Kidney (tissue), 14 donors: ENCODE data around the gene PSMD11. TPM values are rescaled to one million over a fixed set of nuclear protein-coding genes. Genes with fewer than 3 reads are reported as not detected.
A peak's percentile ranks its signal among the peaks of the same experiment; 100 is the strongest.

Experiments
- DNase-seq, 5 donors: peaks; one replicate each; pipeline ENCODE4 v3.0.0-alpha.2; 2013 to 2020
- FAIRE-seq: peaks from 2 replicates; lab custom pipeline; 2012; peaks lifted over from hg19 to GRCh38; lab: Jason Lieb, UNC
- H3K27ac ChIP-seq, 2 donors: one replicate each; pipeline ENCODE4 v1.7.0; 2013; ENCODE audit warnings: low read depth in 2 of 2, low read length in 2 of 2, inconsistent platforms in 1 of 2
- H3K27me3 ChIP-seq: one replicate; pipeline ENCODE4 v1.7.1; 2013; ENCODE audit warnings: low read length, inconsistent platforms; ENCODE audit not compliant: control insufficient read depth, insufficient read depth
- H3K36me3 ChIP-seq, 3 donors: one replicate each; pipeline versions ENCODE4 v1.7.0 to v1.7.1; 2013; ENCODE audit warnings: low read length in 3 of 3, control low read depth in 1 of 3, inconsistent platforms in 1 of 3; ENCODE audit not compliant: insufficient read depth in 3 of 3, control insufficient read depth in 2 of 3
- H3K4me1 ChIP-seq, 3 donors: one replicate each; pipeline versions ENCODE4 v1.7.0 to v1.7.1; 2013; ENCODE audit warnings: low read length in 3 of 3, inconsistent platforms in 1 of 3, low read depth in 1 of 3; ENCODE audit not compliant: control insufficient read depth in 2 of 3, insufficient read depth in 2 of 3
- H3K4me3 ChIP-seq, 3 donors: one replicate each; pipeline versions ENCODE4 v1.7.0 to v1.8.1; 2013; ENCODE audit warnings: low read length in 3 of 3, control low read depth in 1 of 3, inconsistent platforms in 1 of 3
- H3K9ac ChIP-seq, 3 donors: one replicate each; pipeline versions ENCODE4 v1.7.0 to v1.7.1; 2013; ENCODE audit warnings: low read length in 3 of 3, control low read depth in 1 of 3, inconsistent platforms in 1 of 3
- H3K9me3 ChIP-seq, 3 donors: one replicate each; pipeline versions ENCODE4 v1.7.0 to v1.7.1; 2013; ENCODE audit warnings: low read length in 3 of 3, control low read depth in 1 of 3, inconsistent platforms in 1 of 3; ENCODE audit not compliant: control insufficient read depth in 2 of 3, insufficient read depth in 1 of 3
- CTCF ChIP-seq: IDR thresholded peaks from 3 replicates; pipeline ENCODE4 v1.5.1; 2012; ENCODE audit warnings: mild to moderate bottlenecking, moderate library complexity, borderline replicate concordance; ENCODE audit not compliant: insufficient read depth; ENCODE audit errors: extremely low read depth
- intact Hi-C: fragments of 100-400 bp; cut with DNase I; formaldehyde crosslinking; loops from one replicate; pipeline ENCODE4 v1.11.1; 2022
- polyA plus RNA-seq: library from polyadenylated mRNA; stranded (reverse); fragments of 350-450 nt; fragmentation: Illumina TruSeq; extraction: RNeasy Lipid Tissue Mini Kit (QIAGEN cat#74804); gene quantifications from one replicate; pipeline ENCODE4 v1.2.3, GENCODE V29; 2014; ENCODE audit warnings: low read depth, low replicate concordance; ENCODE audit not compliant: insufficient read depth
- total RNA-seq: library from RNA; stranded (reverse); fragmentation: NEBNext Ultra II Directional; extraction: Animal tissue kit (Norgen Biotek cat#: 25700); gene quantifications from one replicate; pipeline ENCODE4 v1.2.1, GENCODE V29; 2021
- donor health status: control.
- donor health status: control.
- donor health status: control.
- donor health status: control.
- donor health status: control.
- donor health status: DM: yes; HTN: yes; CAD: no.
- donor health status: Normal renal cell carcinoma (clear cell type).

Gene PSMD11
- total and polyA plus RNA-seq, 2 donors from 2014 or later = 65.1 to 67.5 TPM

- peak in 4 of 5 donors; percentile 58 to 74 (median 59) for DNase-seq
- H3K4me3 ChIP-seq = no peak overlapping the region
- intact Hi-C loops = no loop called here
- no peak overlapping the region for H3K27ac ChIP-seq
- no peaks in the 10 kb centered on the region for H3K27me3 ChIP-seq
- FAIRE-seq = no peak
- H3K36me3 ChIP-seq = no peaks in the 10 kb centered on the region
- H3K4me1 ChIP-seq = peaks cover 0 to 6% (median 0%) of the 10 kb centered on the region in 3 donors
- TF ChIP-seq CTCF = no peak
- no peak overlapping the region for H3K9ac ChIP-seq
- no peaks in the 10 kb centered on the region for H3K9me3 ChIP-seq
Observed at GRCh38 chr17:32498391-32498790, 54.1 kb downstream of the PSMD11 start.

DNA sequence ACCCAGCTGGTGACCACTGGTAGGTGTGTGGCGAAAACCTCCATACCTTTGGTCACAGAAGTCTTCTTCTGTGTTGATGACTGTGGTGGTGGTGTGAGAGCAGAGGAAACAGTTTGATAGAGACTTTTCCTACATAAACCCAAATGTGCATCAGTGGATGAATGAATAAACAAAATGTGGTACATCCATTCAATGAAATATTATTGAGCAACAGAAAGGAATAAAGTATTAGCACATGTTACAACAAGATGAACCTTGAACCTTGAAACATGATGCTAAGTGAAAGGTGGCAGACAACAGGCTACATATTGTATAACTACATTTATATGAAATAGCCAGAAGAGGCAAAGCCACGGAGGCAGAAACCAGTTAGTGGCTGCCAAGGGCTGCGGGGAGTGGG lies 57.7 kb downstream of the PSMD11 start:
- FAIRE-seq = no peak
- Histone ChIP-seq H3K27ac (no peak overlapping the region), H3K27me3 (no peaks in the 10 kb centered on the region), H3K36me3 (no peaks in the 10 kb centered on the region), H3K9ac (no peak overlapping the region), H3K4me1 (no peaks in the 10 kb centered on the region), H3K9me3 (no peaks in the 10 kb centered on the region), H3K4me3 (no peak overlapping the region)
- intact Hi-C loops = no loop called here
- DNase-seq = no peak
- no peak for TF ChIP-seq CTCF

- no peaks in the 10 kb centered on the region for H3K4me1 ChIP-seq
- FAIRE-seq = no peak
- no peak for TF ChIP-seq CTCF
- no peak overlapping the region for H3K4me3 ChIP-seq
- H3K27ac ChIP-seq = no peak overlapping the region
- H3K9ac ChIP-seq = no peak overlapping the region
- H3K27me3 ChIP-seq = no peaks in the 10 kb centered on the region
- no peaks in the 10 kb centered on the region for H3K36me3 ChIP-seq
- DNase-seq = no peak
- intact Hi-C loops = no loop called here
- no peaks in the 10 kb centered on the region for H3K9me3 ChIP-seq
Observed at GRCh38 chr17:32502710-32503109, 58.4 kb downstream of the PSMD11 start.
